Activated CD8-positive, alpha-beta memory T cell treated with anti-CD3 and anti-CD28 coated beads, Interleukin-2, amount 50 U/mL, for 1 hour (primary cell): ENCODE measurements around the gene TMEM179.
"Not testable (repeated sequence)": the region's sequence is repeated elsewhere in the genome, so short reads cannot be mapped to it uniquely, and the experiment has no call there.

ENCODE experiments used
- DNase-seq: peaks from one replicate; pipeline ENCODE4 v3.0.0-alpha.2; 2020; ENCODE audit errors: extremely low read depth

TMEM179 gene

DNA sequence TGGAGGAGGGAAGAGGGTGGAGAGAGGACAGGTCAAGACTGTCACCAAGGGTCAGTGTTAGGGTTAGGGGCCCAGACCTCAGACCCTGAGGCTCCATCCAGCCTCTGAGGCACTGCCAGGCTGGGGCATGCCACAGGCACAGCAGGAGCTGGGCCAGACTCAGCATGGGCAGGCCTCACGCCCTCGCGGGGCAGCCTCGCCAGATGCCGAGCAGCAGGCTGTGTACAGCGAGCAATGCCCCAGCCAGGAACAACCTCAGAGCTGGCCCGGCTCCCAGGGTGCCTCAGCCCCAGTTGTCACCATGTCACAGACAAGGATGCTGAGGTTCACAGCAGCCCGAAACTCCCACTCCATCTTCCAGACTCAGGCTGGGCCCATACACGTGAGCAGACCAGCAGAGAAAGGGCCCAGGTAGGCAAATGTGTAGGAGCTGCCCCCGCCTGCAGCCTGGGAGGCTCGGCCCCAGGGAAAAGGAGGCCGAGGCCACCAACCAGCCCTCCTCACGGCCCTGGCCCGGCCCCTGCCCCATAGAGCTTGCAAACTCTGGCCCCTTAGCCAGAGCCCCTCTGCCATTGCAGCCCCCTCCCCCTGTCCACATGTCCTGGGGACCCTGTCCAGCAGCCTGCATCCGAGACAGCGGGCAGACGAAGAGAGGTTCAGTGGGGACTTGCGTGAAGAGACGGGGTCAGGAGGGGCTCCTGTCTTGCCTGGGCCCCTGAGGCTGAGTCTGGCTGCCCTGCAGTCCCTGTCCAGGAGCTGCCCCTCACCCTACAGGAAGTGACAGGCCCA is 17.5 kb downstream of the TMEM179 start:
- DNase-seq, result no peak

DNA sequence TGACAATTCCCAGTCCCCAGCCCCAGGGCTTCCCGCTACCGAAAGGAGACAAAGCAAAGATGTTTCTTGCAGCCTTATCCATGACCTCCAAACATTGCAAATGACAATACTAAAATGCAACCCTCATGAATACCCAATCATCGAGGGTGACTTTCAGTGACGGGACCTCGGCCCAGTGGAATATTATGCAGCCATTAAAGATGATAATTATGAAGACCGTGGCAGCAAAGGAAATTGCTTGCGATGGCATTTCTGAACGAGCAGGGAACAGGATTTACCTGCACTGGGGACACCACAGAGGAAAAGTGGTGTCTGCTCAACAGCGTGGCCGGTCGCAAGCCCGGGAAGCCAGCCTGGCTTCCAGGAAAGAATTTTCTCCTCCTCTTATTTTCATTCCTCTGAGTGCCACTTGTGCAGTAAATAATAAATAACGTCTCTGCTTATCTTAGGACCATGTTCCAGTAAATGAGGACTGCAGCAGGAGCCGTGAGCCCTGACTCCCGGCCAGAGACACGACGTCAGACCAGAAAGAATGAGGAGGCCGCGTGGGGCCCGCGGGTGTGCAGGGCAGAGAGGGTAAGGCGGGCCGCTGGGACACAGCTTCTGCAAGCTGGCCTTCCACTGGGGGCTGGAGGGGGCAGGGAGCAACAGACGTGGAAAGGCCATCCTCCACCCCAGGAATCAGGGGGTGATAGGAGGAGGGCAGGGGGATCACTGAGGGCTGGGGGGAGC is 18.4 kb downstream of the TMEM179 start:
- no peak for DNase-seq

GRCh38 chr14:104584557-104584956 is 20.0 kb downstream of the TMEM179 start:
- DNase-seq, result no peak

DNA sequence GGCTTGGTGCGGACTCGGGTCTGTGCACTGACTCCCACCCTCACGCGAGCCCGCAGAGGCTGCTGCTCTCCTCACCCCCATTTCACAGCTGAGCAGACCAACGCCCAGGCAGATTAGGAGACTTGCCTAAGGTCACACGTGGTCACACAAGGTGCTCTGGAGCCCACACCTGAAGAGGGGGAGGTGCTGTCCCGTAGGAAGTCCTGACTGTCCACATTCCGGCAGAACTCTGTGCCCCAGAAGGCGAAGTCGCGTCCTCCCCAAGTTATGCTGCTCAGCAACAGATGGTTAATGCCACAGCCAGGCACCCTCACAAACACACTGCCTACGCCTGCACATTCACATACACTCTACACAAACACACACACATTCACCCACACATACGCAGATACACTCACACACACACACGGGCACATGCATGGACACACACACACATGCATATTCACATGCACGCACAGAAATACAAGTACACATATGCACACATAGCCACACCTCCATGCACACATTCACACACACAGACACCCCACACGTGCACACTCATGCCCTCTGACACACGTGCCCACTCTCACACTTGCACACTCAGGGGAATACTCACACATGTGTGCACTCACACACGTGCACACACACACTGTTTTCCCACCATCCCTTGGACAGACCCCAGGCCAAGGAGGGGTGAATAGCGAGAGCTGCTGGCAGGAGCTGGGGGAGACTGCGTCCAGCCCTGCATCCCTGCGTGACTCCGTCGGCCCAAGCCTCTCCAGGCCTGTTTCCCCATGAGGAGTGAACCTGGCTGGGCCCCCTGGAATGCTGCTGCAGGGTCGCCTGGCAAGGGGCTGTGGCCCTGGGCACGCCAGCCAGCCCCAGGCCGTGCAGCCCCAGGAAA is 20.9 kb downstream of the TMEM179 start:
- DNase-seq, result no peak

GRCh38 chr14:104582662-104583061 is 21.9 kb downstream of the TMEM179 start:
- no peak for DNase-seq

- DNase-seq, result no peak
Observed at GRCh38 chr14:104582005-104582404, 22.6 kb downstream of the TMEM179 start.

- DNase-seq, result no peak
Observed at GRCh38 chr14:104581521-104581920, 23.1 kb downstream of the TMEM179 start.

DNA sequence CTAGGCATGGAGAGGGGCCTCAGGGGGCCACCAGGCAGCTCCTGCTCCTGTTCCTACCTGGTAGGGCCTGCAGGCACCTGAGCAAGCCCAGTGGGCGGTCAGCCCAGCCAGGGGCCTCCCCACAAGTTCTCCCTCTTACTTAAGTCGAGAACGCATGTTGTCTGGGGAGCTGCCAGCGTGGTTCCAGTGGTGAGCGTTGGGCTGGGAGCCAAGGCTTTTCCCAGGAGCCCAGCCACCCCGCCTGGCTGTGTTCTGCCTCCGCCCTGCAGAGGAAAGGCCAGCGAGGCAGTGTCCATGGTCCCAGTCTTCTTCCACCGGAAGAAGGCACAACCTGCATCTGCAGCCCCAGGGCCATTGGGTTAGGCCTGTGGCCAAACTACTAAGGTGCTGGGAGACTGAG is 23.6 kb downstream of the TMEM179 start:
- DNase-seq, result no peak

GRCh38 chr14:104579939-104580338 is 24.6 kb downstream of the TMEM179 start:
- not testable (repeated sequence) for DNase-seq

DNA sequence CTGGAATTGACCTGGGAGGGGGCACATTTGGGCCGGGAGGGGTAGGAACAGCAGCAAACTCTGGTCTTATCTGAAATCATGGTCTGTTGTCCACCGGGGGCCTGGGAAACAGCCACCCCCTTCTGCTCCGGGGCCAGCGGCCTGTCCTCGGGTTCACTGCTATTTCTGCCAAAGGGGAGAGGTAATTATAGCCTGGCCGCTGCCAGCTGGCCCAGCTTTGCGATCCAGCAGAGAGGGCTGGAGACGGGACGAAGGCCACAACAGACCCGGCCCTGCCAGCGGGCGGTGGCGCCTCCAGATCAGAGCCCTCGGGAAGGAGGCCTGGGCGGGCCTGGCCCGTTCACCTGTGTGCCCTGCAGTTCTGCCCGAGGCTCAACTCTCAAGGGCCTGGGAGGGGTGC is 25.1 kb downstream of the TMEM179 start, which contains the start of gene C14orf180:
TSS of gene C14orf180 (plus strand) at position 258 of the 400 bp plus-strand sequence. CDS start 6,667 bp downstream, outside the sequence.
- no peak for DNase-seq

GRCh38 chr14:104578321-104578720 is 26.3 kb downstream of the TMEM179 start:
- no peak for DNase-seq

DNA sequence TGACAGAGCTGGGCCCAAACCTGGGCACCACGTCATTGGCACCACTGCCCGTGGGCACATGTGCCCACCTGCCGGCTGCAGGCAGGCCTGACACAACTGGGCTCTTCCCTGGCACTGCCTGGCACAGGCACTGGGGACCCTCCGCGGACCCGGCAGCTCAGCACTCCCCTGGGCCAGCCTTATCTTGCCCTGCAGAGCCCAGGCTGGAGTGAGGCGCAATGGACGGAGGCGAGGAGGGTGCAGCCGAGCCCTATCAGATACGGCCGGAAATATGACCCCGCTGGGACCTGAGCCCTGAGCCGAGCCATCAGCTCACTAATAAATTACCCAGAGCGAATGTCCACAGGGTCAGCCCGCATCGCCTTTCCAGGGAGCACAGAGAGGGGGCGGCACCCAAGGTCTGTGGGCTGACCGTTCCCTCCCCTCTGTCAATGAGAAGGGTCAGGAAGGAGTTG is 26.7 kb downstream of the TMEM179 start:
- no peak for DNase-seq

DNA sequence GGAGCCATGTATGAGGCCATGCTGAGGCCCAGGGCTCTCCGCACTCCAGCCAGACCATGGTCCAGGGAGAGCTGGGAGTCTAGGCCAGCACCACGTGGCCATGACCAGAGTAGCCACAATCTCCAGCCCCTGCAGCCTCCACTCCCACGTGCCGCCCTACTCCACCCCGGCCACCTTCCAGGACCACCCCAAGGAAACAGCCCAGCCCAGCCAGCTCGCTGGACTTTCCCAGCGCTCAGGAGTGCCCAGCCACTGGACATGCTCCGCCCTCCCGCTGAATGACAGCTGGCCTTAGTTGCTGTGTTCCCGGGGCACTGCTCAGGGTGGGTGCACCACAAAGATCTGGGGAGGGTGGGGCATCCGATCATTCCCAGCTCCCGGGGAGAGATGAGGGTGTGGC is 27.1 kb downstream of the TMEM179 start:
- DNase-seq, result no peak

GRCh38 chr14:104576970-104577332 is 27.6 kb downstream of the TMEM179 start:
- no peak for DNase-seq

- DNase-seq, result no peak
Observed at GRCh38 chr14:104576232-104576969, 28.2 kb downstream of the TMEM179 start.

DNA sequence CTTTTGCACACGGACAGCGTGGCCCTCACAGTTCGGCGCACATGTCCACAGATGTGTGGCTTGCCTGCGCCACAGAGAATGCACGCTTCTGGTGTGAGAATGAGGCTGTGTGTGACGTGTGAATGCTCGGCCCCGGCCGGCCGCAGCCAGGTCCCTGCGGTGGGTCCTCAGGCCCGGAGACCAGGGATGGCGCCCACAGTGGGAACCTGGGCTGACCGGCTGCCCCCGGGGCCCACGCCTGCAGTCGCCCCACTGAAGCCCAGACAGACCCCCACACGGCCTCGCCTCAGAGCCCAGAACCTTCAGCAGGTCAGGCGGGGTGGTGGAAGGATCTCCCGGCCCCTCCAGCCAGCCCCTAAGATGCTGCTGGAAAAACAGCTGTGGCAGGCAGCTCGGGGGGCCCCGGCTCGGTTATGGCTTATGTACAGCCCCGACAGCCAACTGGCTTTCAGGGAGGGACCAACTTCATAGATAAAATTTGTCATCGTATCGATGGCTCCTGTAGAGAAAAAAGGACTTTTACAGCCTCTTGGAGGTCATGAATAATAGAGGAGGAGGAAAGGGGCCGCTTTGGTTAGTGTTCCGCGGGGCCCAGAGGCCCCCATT is 29.5 kb downstream of the TMEM179 start:
- DNase-seq, result no peak

- no peak for DNase-seq
Observed at GRCh38 chr14:104574536-104574935, 30.0 kb downstream of the TMEM179 start.

- DNase-seq, result no peak
Observed at GRCh38 chr14:104573930-104574329, 30.6 kb downstream of the TMEM179 start.

GRCh38 chr14:104572668-104573067 is 31.9 kb downstream of the TMEM179 start:
- DNase-seq, result no peak

- no peak for DNase-seq
Observed at GRCh38 chr14:104572024-104572626, 32.4 kb downstream of the TMEM179 start.

DNA sequence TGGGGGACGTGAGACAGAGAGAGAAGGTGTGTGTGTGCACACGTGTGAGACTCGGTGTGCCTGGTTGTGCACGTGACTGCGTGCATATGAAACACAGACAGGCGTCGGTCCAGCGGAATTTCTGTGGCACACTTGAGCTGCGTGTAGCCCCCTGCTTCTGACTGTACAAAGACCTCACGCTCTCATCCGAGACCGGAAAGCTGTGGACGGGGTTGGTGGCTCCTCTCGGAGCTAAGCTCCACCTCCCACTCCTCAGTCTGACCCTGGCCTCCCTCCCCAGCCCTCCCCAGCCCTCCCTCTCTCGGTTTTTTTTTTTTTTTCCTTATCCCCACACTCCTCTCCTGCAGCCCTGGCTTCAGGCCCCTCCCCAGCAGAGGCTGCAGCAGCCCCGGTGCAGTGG is 33.3 kb downstream of the TMEM179 start:
- DNase-seq, result no peak
